Measurements from ENCODE around the gene GDPD3.

Gene GDPD3

DNA sequence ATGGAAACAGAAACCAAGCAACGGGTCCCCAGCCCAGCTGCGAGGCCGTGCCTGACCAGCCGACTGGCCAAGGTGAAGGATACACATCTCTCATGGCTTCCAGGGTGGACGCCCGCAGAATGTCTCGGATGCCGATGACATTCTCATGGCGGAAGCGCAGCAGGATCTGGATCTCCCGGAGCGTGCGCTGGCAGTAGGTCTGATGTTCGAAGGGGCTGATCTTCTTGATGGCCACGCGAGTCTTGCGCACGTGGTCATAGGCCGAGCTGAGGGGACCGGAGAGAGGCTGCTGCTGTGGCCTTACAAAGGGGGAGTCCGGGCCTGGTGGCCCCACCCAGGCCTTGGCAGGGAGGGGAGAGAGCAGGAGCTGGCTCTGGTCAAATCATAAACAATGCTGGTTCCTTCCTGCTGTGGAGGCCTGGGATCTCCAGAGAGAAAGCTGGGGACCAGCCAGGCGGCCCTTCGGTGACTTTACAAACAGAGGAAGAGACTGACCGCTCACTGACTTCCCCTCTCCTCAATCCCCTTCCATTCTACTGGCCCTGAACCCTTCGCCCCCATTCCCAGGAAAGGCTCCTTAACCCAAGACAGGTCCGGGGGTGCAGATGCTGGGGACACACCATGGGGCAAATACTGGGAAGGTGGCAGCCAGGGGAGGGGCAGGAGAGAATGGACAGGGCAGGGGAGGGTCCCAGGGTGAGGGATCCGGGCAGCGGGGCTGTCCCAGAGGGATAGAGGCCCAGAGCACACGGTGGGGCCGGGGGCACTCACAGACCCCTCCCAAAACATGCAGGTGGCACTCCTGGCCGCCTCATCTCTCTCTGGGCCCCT, 8.6 kb upstream of the GDPD3 start:
- DNase-seq (ENCODE audit: low read depth in 1 of 2, low spot score in 1 of 2) = no peak
- TF ChIP-seq, protein P1, sequence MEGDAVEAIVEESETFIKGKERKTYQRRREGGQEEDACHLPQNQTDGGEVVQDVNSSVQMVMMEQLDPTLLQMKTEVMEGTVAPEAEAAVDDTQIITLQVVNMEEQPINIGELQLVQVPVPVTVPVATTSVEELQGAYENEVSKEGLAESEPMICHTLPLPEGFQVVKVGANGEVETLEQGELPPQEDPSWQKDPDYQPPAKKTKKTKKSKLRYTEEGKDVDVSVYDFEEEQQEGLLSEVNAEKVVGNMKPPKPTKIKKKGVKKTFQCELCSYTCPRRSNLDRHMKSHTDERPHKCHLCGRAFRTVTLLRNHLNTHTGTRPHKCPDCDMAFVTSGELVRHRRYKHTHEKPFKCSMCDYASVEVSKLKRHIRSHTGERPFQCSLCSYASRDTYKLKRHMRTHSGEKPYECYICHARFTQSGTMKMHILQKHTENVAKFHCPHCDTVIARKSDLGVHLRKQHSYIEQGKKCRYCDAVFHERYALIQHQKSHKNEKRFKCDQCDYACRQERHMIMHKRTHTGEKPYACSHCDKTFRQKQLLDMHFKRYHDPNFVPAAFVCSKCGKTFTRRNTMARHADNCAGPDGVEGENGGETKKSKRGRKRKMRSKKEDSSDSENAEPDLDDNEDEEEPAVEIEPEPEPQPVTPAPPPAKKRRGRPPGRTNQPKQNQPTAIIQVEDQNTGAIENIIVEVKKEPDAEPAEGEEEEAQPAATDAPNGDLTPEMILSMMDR (IDR thresholded peaks at IDR 0.05; ENCODE audit: insufficient read depth, low read length) = no peak
- TF ChIP-seq POLR2AphosphoS5 (IDR thresholded peaks at IDR 0.05; ENCODE audit: low read depth) = no peak
- TF ChIP-seq, protein P2, sequence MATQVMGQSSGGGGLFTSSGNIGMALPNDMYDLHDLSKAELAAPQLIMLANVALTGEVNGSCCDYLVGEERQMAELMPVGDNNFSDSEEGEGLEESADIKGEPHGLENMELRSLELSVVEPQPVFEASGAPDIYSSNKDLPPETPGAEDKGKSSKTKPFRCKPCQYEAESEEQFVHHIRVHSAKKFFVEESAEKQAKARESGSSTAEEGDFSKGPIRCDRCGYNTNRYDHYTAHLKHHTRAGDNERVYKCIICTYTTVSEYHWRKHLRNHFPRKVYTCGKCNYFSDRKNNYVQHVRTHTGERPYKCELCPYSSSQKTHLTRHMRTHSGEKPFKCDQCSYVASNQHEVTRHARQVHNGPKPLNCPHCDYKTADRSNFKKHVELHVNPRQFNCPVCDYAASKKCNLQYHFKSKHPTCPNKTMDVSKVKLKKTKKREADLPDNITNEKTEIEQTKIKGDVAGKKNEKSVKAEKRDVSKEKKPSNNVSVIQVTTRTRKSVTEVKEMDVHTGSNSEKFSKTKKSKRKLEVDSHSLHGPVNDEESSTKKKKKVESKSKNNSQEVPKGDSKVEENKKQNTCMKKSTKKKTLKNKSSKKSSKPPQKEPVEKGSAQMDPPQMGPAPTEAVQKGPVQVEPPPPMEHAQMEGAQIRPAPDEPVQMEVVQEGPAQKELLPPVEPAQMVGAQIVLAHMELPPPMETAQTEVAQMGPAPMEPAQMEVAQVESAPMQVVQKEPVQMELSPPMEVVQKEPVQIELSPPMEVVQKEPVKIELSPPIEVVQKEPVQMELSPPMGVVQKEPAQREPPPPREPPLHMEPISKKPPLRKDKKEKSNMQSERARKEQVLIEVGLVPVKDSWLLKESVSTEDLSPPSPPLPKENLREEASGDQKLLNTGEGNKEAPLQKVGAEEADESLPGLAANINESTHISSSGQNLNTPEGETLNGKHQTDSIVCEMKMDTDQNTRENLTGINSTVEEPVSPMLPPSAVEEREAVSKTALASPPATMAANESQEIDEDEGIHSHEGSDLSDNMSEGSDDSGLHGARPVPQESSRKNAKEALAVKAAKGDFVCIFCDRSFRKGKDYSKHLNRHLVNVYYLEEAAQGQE (IDR thresholded peaks at IDR 0.05; ENCODE audit: insufficient replicate concordance, low read depth) = no peak
- no peak for TF ChIP-seq GABPA (IDR thresholded peaks at IDR 0.05; ENCODE audit: low read depth)
- TF ChIP-seq SPI1 (IDR thresholded peaks at IDR 0.05; ENCODE audit: borderline replicate concordance, low read depth) = no peak
- no peak overlapping the region for H3K27ac ChIP-seq (replicated peaks)
- no peaks in the 10 kb centered on the region for H3K27me3 ChIP-seq (ENCODE audit: insufficient read depth, poor library complexity, severe bottlenecking)
- H3K4me3 ChIP-seq (replicated peaks; ENCODE audit: insufficient read depth, low read length) = peak overlapping the region; percentile 81

DNA sequence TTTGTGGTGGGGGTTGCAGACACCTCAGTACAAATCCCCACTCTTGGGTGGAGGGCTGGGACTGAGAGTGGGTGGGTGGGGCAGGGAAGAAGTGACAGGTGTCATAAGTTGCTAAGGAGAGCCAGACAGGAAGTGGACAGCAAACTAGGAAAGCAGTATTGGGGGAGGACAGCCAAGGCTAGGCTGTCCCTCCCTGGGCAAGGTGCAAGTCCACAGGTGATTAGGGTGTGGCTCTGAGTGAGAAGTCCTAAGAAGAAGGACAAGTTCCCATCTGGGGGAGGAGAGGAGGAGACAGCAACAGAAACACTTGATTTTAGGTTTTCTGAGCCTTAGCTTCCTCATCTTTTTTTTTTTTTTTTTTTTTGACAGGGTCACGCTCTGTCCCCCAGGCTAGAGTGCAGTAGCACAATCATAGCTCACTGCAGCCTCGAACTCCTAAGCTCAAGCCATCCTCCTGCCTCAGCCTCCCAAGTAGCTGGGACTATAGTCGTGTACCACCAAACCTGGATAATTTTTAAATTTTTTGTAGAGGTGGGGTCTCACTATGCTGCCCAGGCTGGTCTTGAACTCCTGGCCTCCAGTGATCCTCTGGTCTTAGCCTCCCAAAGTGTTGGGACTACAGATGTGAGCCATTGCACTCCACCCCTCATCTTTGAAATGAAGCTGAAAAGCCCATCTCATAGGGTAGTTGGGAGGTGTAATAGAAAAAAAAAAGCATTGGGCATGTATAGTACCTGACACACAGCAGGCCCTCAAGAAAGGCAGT, 7.2 kb upstream of the GDPD3 start:
- Histone ChIP-seq H3K27ac (replicated peaks) (no peak overlapping the region), H3K4me3 (replicated peaks; ENCODE audit: insufficient read depth, low read length) (no peak overlapping the region), H3K27me3 (ENCODE audit: insufficient read depth, poor library complexity, severe bottlenecking) (no peaks in the 10 kb centered on the region)
- TF ChIP-seq POLR2AphosphoS5 (IDR thresholded peaks at IDR 0.05; ENCODE audit: low read depth) (no peak), GABPA (IDR thresholded peaks at IDR 0.05; ENCODE audit: low read depth) (no peak)
- DNase-seq (ENCODE audit: low read depth in 1 of 2, low spot score in 1 of 2) = no peak

DNA sequence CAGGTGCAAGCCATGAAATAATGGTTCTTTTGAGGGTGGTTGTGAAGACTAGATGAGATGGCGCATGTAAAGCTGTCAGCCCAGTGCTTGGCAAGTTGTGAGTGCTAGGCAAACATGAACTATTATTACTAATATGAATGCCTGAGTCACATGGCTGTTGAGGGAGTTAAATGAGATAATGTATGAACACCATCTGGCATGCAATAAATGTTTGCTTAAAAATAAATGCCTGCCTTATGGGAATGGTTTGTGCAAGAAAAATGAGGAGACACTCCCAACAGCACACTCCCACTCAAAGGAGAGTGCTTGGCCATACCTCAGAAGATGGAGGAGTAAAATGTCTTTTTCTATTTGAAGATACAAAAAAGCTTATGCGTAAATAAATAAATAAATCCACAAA, 6.1 kb upstream of the GDPD3 start:
- Histone ChIP-seq H3K27ac (replicated peaks) (no peak overlapping the region), H3K27me3 (ENCODE audit: insufficient read depth, poor library complexity, severe bottlenecking) (no peaks in the 10 kb centered on the region), H3K4me3 (replicated peaks; ENCODE audit: insufficient read depth, low read length) (no peak overlapping the region)
- DNase-seq (ENCODE audit: low read depth in 1 of 2, low spot score in 1 of 2) = no peak
- TF ChIP-seq, protein P1 (IDR thresholded peaks at IDR 0.05; ENCODE audit: insufficient read depth, low read length) = no peak
- no peak for TF ChIP-seq POLR2AphosphoS5 (IDR thresholded peaks at IDR 0.05; ENCODE audit: low read depth)
- TF ChIP-seq, protein P2 (IDR thresholded peaks at IDR 0.05; ENCODE audit: insufficient replicate concordance, low read depth) = no peak
- no peak for TF ChIP-seq SPI1 (IDR thresholded peaks at IDR 0.05; ENCODE audit: borderline replicate concordance, low read depth)
- no peak for TF ChIP-seq GABPA (IDR thresholded peaks at IDR 0.05; ENCODE audit: low read depth)

DNA sequence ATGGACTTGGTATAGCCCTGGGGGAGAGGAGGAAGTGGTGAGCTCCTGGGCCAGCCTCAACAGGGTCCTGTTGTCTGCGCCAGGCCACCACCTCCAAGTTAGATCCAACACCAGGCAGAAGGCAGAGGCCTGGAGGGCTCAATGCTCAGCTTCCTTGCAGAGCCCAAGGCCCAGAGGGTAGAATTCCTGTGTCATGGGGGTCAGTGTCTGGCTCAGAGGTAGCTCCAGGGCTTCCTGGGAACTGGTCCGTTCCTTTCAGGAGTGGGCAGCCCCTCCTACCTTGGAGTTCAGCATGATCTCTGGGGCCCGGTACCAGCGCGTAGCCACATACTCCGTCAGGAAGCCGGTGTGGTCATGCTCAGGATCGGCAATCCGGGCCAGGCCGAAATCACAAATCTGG, 4.4 kb upstream of the GDPD3 start:
- Histone ChIP-seq H3K27ac (replicated peaks) (no peak overlapping the region), H3K27me3 (ENCODE audit: insufficient read depth, poor library complexity, severe bottlenecking) (no peaks in the 10 kb centered on the region), H3K4me3 (replicated peaks; ENCODE audit: insufficient read depth, low read length) (no peak overlapping the region)
- DNase-seq (ENCODE audit: low read depth in 1 of 2, low spot score in 1 of 2) = no peak
- TF ChIP-seq GABPA (IDR thresholded peaks at IDR 0.05; ENCODE audit: low read depth) (no peak), SPI1 (IDR thresholded peaks at IDR 0.05; ENCODE audit: borderline replicate concordance, low read depth) (no peak), POLR2AphosphoS5 (IDR thresholded peaks at IDR 0.05; ENCODE audit: low read depth) (no peak)
- TF ChIP-seq, protein P2 (IDR thresholded peaks at IDR 0.05; ENCODE audit: insufficient replicate concordance, low read depth) = no peak
- TF ChIP-seq, protein P1 (IDR thresholded peaks at IDR 0.05; ENCODE audit: insufficient read depth, low read length) = no peak

All from HL-60 (cell line).